ENCODE results near the gene TELO2.

TELO2 gene

GRCh38 chr16:1537138-1537577 lies 44.0 kb downstream of the TELO2 start:
- no peak for DNase-seq (ENCODE audit: low read depth)

- no peak for DNase-seq (ENCODE audit: low read depth)
These were observed 44.7 kb downstream of the TELO2 start for GRCh38 chr16:1537763-1538289.

- DNase-seq (ENCODE audit: low read depth): no peak
These were observed 45.8 kb downstream of the TELO2 start for GRCh38 chr16:1538804-1539520.

- no peak for DNase-seq (ENCODE audit: low read depth)
These were observed 46.8 kb downstream of the TELO2 start for GRCh38 chr16:1539720-1540555.

- no peak for DNase-seq (ENCODE audit: low read depth)
These were observed 47.3 kb downstream of the TELO2 start for GRCh38 chr16:1540556-1540855.

- no peak for DNase-seq (ENCODE audit: low read depth)
These were observed 48.4 kb downstream of the TELO2 start for GRCh38 chr16:1541293-1542165.

- no peak for DNase-seq (ENCODE audit: low read depth)
These were observed 49.0 kb downstream of the TELO2 start for GRCh38 chr16:1542166-1542500.

- no peak for DNase-seq (ENCODE audit: low read depth)
These were observed 49.4 kb downstream of the TELO2 start for GRCh38 chr16:1542533-1542932.

GRCh38 chr16:1543085-1543896 lies 50.1 kb downstream of the TELO2 start:
- peak; percentile 21 for DNase-seq (ENCODE audit: low read depth)

GRCh38 chr16:1545044-1546040 lies 52.2 kb downstream of the TELO2 start:
- no peak for DNase-seq (ENCODE audit: low read depth)

- no peak for DNase-seq (ENCODE audit: low read depth)
These were observed 53.3 kb downstream of the TELO2 start for GRCh38 chr16:1546430-1546829.

- DNase-seq (ENCODE audit: low read depth): no peak
These were observed 55.1 kb downstream of the TELO2 start for GRCh38 chr16:1548233-1548632.

- DNase-seq (ENCODE audit: low read depth): no peak
These were observed 55.6 kb downstream of the TELO2 start for GRCh38 chr16:1548727-1549126.

GRCh38 chr16:1550069-1550468 lies 56.9 kb downstream of the TELO2 start:
- DNase-seq (ENCODE audit: low read depth): no peak

- no peak for DNase-seq (ENCODE audit: low read depth)
These were observed 57.5 kb downstream of the TELO2 start for GRCh38 chr16:1550696-1551095.

- no peak for DNase-seq (ENCODE audit: low read depth)
These were observed 58.0 kb downstream of the TELO2 start for GRCh38 chr16:1551166-1551565.

- no peak for DNase-seq (ENCODE audit: low read depth)
These were observed 59.0 kb downstream of the TELO2 start for GRCh38 chr16:1552129-1552528.

GRCh38 chr16:1553946-1554825 lies 61.0 kb downstream of the TELO2 start:
- DNase-seq (ENCODE audit: low read depth): no peak

- no peak for DNase-seq (ENCODE audit: low read depth)
These were observed 61.8 kb downstream of the TELO2 start for GRCh38 chr16:1554826-1555445.

Measured in T-helper 22 cell (primary cell).